ENCODE measurements around the gene CFL1. TPM values are rescaled to one million over a fixed set of nuclear protein-coding genes. Genes with fewer than 3 reads are reported as not detected.
A peak's percentile ranks its signal among the peaks of the same experiment; 100 is the strongest.

CFL1 gene
- total and polyA plus RNA-seq, 7 donors: 428 to 2,165 (median 506) TPM

DNA sequence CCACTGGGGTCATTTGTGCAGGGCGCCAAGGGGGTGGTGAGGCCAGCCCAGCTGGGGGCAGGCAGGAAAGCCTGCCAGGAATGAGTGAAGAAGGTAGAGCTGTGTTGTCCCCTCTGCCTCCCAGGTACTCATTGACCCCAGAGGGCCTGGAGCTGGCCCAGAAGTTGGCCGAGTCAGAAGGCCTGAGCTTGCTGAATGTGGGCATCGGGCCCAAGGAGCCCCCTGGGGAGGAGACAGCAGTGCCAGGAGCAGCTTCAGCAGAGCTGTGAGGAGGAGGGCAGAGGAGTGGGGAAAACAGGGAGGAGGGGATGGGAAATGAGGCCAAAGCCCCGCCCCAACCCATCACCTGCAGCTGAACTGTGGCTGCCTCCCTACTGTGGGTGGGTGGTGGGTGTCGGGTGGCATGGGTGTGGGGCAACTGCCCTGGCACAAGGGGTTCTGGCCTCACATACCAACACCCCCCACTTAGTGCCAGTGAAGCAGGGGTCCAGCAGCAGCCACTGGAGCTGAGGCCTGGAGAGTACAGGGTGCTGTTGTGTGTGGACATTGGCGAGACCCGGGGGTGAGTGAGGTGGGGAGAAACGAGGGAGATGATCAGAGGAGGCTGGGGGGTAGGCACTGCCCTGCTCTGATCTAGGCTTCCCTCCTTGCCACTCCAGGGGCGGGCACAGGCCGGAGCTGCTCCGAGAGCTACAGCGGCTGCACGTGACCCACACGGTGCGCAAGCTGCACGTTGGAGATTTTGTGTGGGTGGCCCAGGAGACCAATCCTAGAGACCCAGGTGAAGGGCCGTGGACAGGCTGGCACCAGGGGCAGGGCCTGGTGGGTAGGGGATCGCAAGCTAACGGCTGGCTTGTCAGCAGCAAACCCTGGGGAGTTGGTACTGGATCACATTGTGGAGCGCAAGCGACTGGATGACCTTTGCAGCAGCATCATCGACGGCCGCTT is 5.2 kb upstream of the CFL1 start:
- Histone ChIP-seq H3K4me3 (no peak overlapping the region), H3K4me1 (peaks cover 0 to 49% (median 34%) of the 10 kb centered on the region in 4 donors), H3K27me3 (no peaks in the 10 kb centered on the region), H3K9me3 (no peaks in the 10 kb centered on the region), H3K36me3 (peaks cover 23 to 66% (median 56%) of the 10 kb centered on the region in 4 donors), H3K27ac (peak overlapping the region; percentile 30 to 99 (median 90))
- WGBS, 2 donors: 93% methylated on average over 24 of the region's 24 CpGs
- intact Hi-C loops (cut with DNase I): no loop called here
- peak; percentile 70 for DNase-seq
- TF ChIP-seq, protein P1, sequence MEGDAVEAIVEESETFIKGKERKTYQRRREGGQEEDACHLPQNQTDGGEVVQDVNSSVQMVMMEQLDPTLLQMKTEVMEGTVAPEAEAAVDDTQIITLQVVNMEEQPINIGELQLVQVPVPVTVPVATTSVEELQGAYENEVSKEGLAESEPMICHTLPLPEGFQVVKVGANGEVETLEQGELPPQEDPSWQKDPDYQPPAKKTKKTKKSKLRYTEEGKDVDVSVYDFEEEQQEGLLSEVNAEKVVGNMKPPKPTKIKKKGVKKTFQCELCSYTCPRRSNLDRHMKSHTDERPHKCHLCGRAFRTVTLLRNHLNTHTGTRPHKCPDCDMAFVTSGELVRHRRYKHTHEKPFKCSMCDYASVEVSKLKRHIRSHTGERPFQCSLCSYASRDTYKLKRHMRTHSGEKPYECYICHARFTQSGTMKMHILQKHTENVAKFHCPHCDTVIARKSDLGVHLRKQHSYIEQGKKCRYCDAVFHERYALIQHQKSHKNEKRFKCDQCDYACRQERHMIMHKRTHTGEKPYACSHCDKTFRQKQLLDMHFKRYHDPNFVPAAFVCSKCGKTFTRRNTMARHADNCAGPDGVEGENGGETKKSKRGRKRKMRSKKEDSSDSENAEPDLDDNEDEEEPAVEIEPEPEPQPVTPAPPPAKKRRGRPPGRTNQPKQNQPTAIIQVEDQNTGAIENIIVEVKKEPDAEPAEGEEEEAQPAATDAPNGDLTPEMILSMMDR (IDR thresholded peaks at IDR 0.05): no peak
- peak in 1 of 4 donors; percentile 2 for TF ChIP-seq POLR2AphosphoS5 (IDR thresholded peaks at IDR 0.05)

- Histone ChIP-seq H3K4me1 (peaks cover 0 to 41% (median 27%) of the 10 kb centered on the region in 4 donors), H3K36me3 (peaks cover 17 to 56% (median 49%) of the 10 kb centered on the region in 4 donors), H3K27ac (peak overlapping the region; percentile 89 to 99 (median 95)), H3K27me3 (no peaks in the 10 kb centered on the region), H3K4me3 (no peak overlapping the region), H3K9me3 (no peaks in the 10 kb centered on the region)
- intact Hi-C loops (cut with DNase I): no loop called here
- peak; percentile 59 for DNase-seq
- no peak for TF ChIP-seq EP300 (IDR thresholded peaks at IDR 0.05)
- WGBS, 2 donors: 79 to 88% methylated on average over 5 of the region's 5 CpGs
Measured at GRCh38 chr11:65862191-65862735, 4.3 kb upstream of the CFL1 start.

DNA sequence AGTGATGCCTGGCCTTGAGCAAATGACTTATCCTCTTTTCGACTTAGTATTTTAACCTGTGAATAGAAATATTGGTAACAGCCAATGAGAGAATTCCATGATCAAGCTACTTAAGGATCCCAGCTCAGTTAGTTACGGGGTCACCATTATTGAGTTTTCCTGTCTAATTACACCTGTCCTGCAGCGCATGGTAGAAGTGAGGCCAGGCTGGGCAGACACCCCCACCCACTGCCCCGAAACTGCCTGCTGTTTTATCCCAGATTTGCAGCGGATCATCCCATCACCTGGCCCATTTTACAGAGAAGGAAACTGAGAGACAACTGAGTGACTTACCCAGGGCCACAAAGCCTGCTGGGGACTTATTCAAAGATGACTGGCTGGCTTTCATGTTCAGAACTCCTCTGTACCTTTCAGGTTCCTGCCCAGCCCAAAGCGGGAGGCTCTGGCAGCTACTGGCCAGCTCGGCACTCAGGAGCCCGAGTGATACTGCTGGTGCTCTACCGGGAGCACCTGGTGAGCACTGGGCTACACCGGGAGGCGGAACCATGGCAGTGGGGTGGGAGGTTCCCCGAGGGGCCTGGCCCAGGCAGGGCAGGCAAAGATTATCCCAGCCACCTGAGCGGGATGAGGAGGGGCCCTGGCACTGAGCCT is 3.7 kb upstream of the CFL1 start:
- TF ChIP-seq, protein P1 (IDR thresholded peaks at IDR 0.05): no peak
- TF ChIP-seq POLR2AphosphoS5 (IDR thresholded peaks at IDR 0.05) (no peak), EP300 (IDR thresholded peaks at IDR 0.05) (no peak), POLR2A (IDR thresholded peaks at IDR 0.05) (no peak)
- 66 to 87% methylated on average over 13 of the region's 13 CpGs for WGBS, 2 donors
- intact Hi-C loops (cut with DNase I): no loop called here
- H3K9me3 ChIP-seq: no peaks in the 10 kb centered on the region
- peak overlapping the region; percentile 89 to 99 (median 95) for H3K27ac ChIP-seq
- H3K27me3 ChIP-seq: no peaks in the 10 kb centered on the region
- H3K4me1 ChIP-seq: peaks cover 0 to 42% (median 27%) of the 10 kb centered on the region in 4 donors
- DNase-seq: peak; percentile 70
- peak overlapping the region; percentile 79 to 98 (median 90) for H3K4me3 ChIP-seq
- H3K36me3 ChIP-seq: peaks cover 14 to 50% (median 45%) of the 10 kb centered on the region in 4 donors

GRCh38 chr11:65861165-65861505 is 3.2 kb upstream of the CFL1 start:
- peaks cover 0 to 47% (median 33%) of the 10 kb centered on the region in 4 donors for H3K4me1 ChIP-seq
- H3K36me3 ChIP-seq: peaks cover 14 to 48% (median 44%) of the 10 kb centered on the region in 4 donors
- DNase-seq: peak; percentile 76
- intact Hi-C loops (cut with DNase I): no loop called here
- no peaks in the 10 kb centered on the region for H3K27me3 ChIP-seq
- no peaks in the 10 kb centered on the region for H3K9me3 ChIP-seq
- H3K27ac ChIP-seq: peak overlapping the region; percentile 89 to 99 (median 95)
- no peak for TF ChIP-seq POLR2AphosphoS5 (IDR thresholded peaks at IDR 0.05)
- WGBS, 2 donors: 5 to 13% methylated on average over 14 of the region's 14 CpGs
- peak overlapping the region; percentile 79 to 98 (median 90) for H3K4me3 ChIP-seq

GRCh38 chr11:65860278-65861164 is 2.5 kb upstream of the CFL1 start, which contains the start of gene MUS81:
TSS of gene MUS81 (plus strand) at chr11:65860433. CDS start at chr11:65860754, 321 bp downstream.
- H3K36me3 ChIP-seq: peaks cover 16 to 47% (median 44%) of the 10 kb centered on the region in 4 donors
- H3K27ac ChIP-seq: peak within 1 kb of the TSS; percentile 89 to 99 (median 95)
- WGBS, 2 donors: 0% methylated on average over 78 of the region's 78 CpGs
- peak; percentile 99 for DNase-seq
- H3K9me3 ChIP-seq: no peaks in the 10 kb centered on the region
- H3K4me1 ChIP-seq: peaks cover 0 to 54% (median 39%) of the 10 kb centered on the region in 4 donors
- no peaks in the 10 kb centered on the region for H3K27me3 ChIP-seq
- H3K4me3 ChIP-seq: peak within 1 kb of the TSS; percentile 79 to 98 (median 90)
- peak; percentile 67 to 91 (median 88) for TF ChIP-seq POLR2AphosphoS5 (IDR thresholded peaks at IDR 0.05)
- TF ChIP-seq, protein P1 (IDR thresholded peaks at IDR 0.05): peak; percentile 64 to 96 (median 80)
- TF ChIP-seq EP300 (IDR thresholded peaks at IDR 0.05): no peak
- TF ChIP-seq POLR2A (IDR thresholded peaks at IDR 0.05): peak; percentile 76 to 87
- intact Hi-C loops (cut with DNase I): no loop called here

All from sigmoid colon (tissue), 7 donors.